ENCODE results near the gene KTI12.

- TF ChIP-seq CTCF (IDR thresholded peaks at IDR 0.05) (no peak), POLR2AphosphoS5 (IDR thresholded peaks at IDR 0.05) (no peak), EP300 (IDR thresholded peaks at IDR 0.05) (no peak)
Observed at GRCh38 chr1:52059888-52060287, 26.3 kb upstream of the KTI12 start.
